Stimulated activated CD4-positive, alpha-beta T cell treated with anti-CD3 and anti-CD28 coated beads, Interleukin-4, amount 100 ng/mL, for 48 hours (primary cell): ENCODE measurements around the gene SPATS2.

ENCODE experiments used
- DNase-seq, 2 donors: peaks; one replicate each; pipeline ENCODE4 v3.0.0-alpha.2; 2020; ENCODE audit warnings: low read depth in 2 of 2

The SPATS2 gene

DNA sequence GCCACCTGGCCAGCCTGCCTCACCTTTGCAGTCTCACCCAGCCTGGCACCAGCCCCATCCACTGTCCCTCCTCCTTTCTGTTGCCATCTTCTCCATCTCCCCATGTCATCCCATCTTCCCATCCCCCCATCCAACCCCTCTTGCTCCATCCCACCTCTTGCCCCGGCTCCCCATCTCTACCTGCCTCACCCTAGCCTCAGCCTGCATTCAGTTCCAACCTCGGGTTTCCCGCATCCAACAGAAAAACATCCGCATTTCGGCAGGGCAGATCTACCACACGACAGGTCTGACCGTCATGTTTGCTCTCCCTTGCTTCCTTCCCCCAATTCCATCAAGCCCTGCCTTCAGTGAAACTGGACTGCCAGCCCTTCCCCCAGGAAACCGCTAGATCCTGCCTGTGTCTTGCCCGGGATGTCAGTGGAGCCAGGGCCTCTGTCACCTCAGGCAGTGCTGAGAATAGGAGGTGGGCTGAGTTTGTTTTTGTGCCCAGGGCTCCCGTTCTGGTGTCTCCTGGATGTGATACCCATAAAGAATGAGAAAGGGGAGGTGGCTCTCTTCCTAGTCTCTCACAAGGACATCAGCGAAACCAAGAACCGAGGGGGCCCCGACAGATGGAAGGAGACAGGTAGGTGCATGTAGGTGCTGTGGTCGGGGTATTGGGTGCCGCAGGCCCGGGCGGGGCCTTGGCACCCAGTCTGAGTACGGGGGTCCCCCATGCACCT, 174.0 kb downstream of the SPATS2 start:
- no peak for DNase-seq

- no peak for DNase-seq
These were observed 174.7 kb downstream of the SPATS2 start for GRCh38 chr12:49541911-49542505.

- DNase-seq: no peak
These were observed 175.4 kb downstream of the SPATS2 start for GRCh38 chr12:49542592-49543160.

DNA sequence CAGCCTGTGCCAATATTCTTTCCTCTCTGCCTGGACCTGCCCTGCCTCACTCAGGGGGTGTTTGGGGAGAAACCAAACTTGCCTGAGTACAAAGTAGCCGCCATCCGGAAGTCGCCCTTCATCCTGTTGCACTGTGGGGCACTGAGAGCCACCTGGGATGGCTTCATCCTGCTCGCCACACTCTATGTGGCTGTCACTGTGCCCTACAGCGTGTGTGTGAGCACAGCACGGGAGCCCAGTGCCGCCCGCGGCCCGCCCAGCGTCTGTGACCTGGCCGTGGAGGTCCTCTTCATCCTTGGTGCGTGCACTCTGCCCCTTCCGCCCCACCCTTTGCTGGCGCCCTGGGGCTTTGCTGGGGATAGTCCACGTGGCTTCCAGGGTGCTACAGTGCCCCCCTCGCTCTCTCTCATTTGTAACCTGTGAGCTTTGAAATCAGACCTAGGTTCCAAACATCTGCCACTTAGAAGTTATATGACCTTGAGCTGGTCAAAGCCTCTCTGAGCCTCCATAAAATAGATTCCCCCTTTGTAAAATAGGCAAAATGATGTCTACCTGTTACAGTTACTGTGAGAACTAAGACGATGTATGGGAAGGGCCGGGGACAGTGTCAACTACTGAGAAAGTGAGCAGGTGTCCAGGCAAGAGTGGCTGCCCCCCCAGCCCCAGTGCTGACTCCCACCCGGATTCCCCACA, 176.1 kb downstream of the SPATS2 start:
- DNase-seq: no peak

- DNase-seq: no peak
These were observed 176.9 kb downstream of the SPATS2 start for GRCh38 chr12:49543914-49544815.

- DNase-seq: no peak
These were observed 178.6 kb downstream of the SPATS2 start for GRCh38 chr12:49545815-49546214.

- DNase-seq: no peak
These were observed 179.2 kb downstream of the SPATS2 start for GRCh38 chr12:49546481-49546880.

- no peak for DNase-seq
These were observed 179.9 kb downstream of the SPATS2 start for GRCh38 chr12:49547090-49547690.

- DNase-seq: no peak
These were observed 181.2 kb downstream of the SPATS2 start for GRCh38 chr12:49548481-49548821.

DNA sequence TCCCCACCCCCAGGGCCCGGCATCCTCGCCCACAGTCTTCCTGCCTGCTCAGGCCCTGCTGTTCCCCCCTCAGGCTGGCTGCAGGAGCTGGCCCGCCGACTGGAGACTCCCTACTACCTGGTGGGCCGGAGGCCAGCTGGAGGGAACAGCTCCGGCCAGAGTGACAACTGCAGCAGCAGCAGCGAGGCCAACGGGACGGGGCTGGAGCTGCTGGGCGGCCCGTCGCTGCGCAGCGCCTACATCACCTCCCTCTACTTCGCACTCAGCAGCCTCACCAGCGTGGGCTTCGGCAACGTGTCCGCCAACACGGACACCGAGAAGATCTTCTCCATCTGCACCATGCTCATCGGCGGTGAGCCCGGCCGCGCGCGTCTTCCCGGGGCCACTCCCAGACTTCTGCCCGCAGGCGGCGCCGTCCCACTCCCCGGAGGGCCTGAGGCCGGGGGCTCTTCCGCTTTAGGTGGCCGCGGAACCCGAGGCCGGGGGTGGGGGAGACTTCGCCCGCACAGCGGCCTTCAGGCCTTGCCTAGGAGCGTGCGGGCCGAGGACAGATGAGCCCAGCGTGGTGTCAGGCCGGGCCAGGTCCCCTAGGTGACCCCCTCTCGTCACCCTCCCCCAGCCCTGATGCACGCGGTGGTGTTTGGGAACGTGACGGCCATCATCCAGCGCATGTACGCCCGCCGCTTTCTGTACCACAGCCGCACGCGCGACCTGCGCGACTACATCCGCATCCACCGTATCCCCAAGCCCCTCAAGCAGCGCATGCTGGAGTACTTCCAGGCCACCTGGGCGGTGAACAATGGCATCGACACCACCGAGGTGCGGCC, 181.8 kb downstream of the SPATS2 start:
- DNase-seq: no peak

DNA sequence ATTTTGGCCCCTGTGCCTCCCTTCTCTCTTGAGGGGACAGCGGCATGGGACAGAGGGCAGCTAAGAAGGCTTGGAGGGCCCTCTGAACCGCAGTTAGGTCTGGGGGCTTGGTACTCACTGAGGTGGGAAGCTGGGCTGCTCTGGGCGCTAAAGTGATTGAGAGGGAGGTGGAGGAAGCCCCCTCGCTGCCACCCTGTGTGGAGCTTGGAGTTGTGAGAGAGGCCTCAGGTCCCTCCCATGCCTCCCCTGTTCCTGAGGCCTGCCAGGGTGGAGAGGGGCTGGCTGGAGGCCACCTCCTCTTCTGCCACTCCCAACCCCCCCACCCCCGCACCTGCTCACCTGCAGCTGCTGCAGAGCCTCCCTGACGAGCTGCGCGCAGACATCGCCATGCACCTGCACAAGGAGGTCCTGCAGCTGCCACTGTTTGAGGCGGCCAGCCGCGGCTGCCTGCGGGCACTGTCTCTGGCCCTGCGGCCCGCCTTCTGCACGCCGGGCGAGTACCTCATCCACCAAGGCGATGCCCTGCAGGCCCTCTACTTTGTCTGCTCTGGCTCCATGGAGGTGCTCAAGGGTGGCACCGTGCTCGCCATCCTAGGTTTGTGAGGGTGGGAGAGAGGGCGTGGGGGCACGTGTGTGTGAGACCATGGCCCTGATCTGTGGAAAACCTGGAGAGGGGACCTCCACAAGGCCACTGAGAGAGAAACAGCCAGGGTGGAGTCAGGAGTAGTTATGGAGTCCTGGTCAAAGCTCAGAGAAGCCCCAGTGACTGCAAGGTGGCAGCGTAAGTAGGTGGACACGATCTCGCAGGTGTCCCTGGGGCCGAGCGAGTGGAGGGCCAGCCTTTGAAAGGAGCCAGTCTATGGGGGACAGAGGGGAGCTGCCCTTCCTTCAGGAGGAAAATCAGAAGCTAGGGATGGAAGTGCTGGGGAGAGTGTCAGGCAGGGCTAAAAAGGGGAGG, 182.8 kb downstream of the SPATS2 start:
- DNase-seq: no peak

- no peak for DNase-seq
These were observed 183.5 kb downstream of the SPATS2 start for GRCh38 chr12:49550693-49551252.

DNA sequence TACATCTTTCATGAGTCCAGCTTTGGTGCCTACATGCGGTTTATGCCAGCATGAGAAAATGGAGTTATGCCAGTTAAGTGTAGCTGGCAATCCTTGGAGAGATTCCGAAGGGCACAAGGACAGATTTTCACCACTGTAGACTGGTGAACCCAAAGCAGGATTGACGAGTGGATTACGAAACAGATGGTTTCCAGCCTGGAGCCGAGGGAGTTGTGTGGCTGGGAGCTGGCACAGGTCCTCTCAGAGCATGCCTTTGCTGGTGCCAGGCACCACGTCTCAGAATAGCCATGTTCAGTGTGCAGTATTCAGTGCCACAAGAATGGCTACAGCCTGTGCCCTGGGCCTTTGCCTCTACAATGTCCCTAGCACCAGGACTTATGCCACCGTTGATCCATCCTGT, 184.8 kb downstream of the SPATS2 start:
- no peak for DNase-seq

DNA sequence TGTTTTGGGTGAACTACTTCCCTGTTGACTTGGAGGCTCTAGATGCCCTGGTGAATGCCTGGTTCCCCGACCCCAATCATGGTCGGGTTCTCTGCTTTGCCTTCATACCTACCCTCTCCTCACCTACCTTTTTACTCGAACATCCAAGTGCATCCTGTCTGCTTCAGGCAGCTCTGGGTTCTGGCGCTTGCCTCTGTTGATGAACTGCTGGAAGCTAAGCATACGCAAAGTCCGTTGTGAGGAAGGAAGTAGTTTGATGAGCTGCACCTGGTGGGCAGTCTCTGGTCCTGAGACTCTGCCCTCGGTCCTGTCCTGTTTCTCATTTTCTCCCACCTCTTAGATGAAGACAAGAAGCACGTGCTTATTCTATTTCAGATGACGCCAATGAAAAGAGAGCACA, 185.2 kb downstream of the SPATS2 start:
- no peak for DNase-seq

DNA sequence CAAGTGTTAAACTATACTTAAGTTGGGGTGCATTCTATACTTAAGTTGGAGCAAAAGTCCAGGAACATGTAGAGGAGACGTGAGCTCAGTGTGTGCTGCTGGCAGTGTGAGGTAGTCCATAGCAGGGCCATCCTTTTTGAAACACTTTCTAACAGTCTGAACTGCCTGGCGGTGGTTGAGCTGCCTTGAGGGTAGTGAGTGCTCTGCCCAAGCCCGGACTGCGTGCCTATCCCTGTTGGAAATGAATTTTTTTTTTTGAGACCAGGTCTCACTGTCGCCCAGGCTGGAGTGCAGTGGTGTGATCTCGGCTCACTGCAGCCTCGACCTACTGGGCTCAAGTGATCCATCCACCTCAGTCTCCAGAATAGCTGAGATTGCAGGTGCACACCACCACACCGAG, 185.6 kb downstream of the SPATS2 start:
- DNase-seq: no peak

DNA sequence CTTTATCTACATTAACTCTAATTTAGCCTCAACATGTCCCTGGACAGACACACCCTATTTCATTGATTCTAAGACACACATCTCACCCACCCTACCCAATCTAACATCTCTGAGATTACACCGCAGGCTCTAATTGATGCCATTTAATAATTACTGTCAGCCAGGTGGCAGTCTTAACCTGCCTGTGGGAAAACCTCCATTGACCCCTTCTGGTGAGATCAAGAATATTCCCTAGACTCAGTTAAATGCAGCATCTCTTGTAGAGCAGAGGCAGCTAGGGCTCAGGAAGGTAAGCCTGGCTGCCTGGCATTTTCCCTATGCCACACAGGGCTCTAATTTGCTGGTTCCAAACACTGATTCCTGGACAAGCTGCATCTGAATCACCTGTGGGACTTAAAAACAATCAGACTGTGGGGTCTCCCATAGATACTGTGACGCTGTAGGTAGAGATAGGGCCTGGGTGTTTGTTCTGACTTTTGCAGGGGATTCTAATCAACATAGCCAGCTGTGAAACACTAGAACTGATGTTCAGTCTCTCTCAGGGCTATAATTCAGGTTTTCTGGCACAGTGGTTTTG, 186.3 kb downstream of the SPATS2 start:
- no peak for DNase-seq

GRCh38 chr12:49554266-49554665, 187.0 kb downstream of the SPATS2 start:
- DNase-seq: no peak

GRCh38 chr12:49555631-49556390, 188.5 kb downstream of the SPATS2 start:
- DNase-seq: no peak
